Mesendoderm (in vitro differentiated cells): ENCODE data around the gene SLC22A16.

Experiments used
- DNase-seq: peaks from one replicate; pipeline ENCODE4 v3.0.0; 2013
- H2AK5ac ChIP-seq: 2 replicates; pipeline ENCODE4 v1.6.1; 2013; ENCODE audit warnings: low read length, inconsistent platforms
- H2BK120ac ChIP-seq: 2 replicates; pipeline ENCODE4 v1.6.1; 2013; ENCODE audit warnings: low read depth, mild to moderate bottlenecking, low read length, moderate library complexity, mixed read lengths
- H2BK15ac ChIP-seq: replicated peaks from 2 replicates; pipeline ENCODE4 v1.6.1; 2013; ENCODE audit warnings: low read depth, mild to moderate bottlenecking, moderate library complexity
- H2BK5ac ChIP-seq: 2 replicates; pipeline ENCODE4 v1.6.1; 2013; ENCODE audit warnings: low read length, inconsistent platforms
- H3K18ac ChIP-seq: 2 replicates; pipeline ENCODE4 v1.6.1; 2013; ENCODE audit warnings: mild to moderate bottlenecking, low read length, mixed read lengths
- H3K23ac ChIP-seq: one replicate; pipeline ENCODE4 v1.6.1; 2013; ENCODE audit warnings: low read length
- H3K27ac ChIP-seq: 2 replicates; pipeline ENCODE4 v1.5.1; 2013; ENCODE audit warnings: low read depth, mild to moderate bottlenecking, inconsistent platforms, low read length, moderate library complexity
- H3K27me3 ChIP-seq: 2 replicates; pipeline ENCODE4 v1.6.1; 2013; ENCODE audit warnings: low read length, control low read depth, mild to moderate bottlenecking, inconsistent platforms; ENCODE audit not compliant: insufficient read depth, poor library complexity
- H3K36me3 ChIP-seq: 2 replicates; pipeline ENCODE4 v1.6.1; 2013; ENCODE audit warnings: low read length, inconsistent platforms; ENCODE audit not compliant: control insufficient read depth, insufficient read depth
- H3K4ac ChIP-seq: one replicate; pipeline ENCODE4 v1.6.1; 2013; ENCODE audit warnings: low read depth, mild to moderate bottlenecking, low read length, moderate library complexity
- H3K4me1 ChIP-seq: 2 replicates; pipeline ENCODE4 v1.6.1; 2013; ENCODE audit warnings: low read depth, low read length, inconsistent platforms; ENCODE audit not compliant: control insufficient read depth
- H3K4me2 ChIP-seq: 2 replicates; pipeline ENCODE4 v1.6.1; 2013; ENCODE audit warnings: low read length
- H3K4me3 ChIP-seq: 2 replicates; pipeline ENCODE4 v1.5.1; 2013; ENCODE audit warnings: mild to moderate bottlenecking, low read length
- H3K56ac ChIP-seq: one replicate; pipeline ENCODE4 v1.6.1; 2013; ENCODE audit warnings: low read length
- H3K79me1 ChIP-seq: 2 replicates; pipeline ENCODE4 v1.6.1; 2013; ENCODE audit warnings: low read length, inconsistent platforms
- H3K79me2 ChIP-seq: 2 replicates; pipeline ENCODE4 v1.6.1; 2013; ENCODE audit warnings: mild to moderate bottlenecking, low read length; ENCODE audit not compliant: control insufficient read depth, insufficient read depth
- H3K9ac ChIP-seq: 2 replicates; pipeline ENCODE4 v1.6.1; 2013; ENCODE audit warnings: low read length, inconsistent platforms
- H4K5ac ChIP-seq: one replicate; pipeline ENCODE4 v1.6.1; 2013; ENCODE audit warnings: low read length
- H4K8ac ChIP-seq: one replicate; pipeline ENCODE4 v1.6.1; 2013; ENCODE audit warnings: low read depth, mild to moderate bottlenecking, control low read depth, low read length, moderate library complexity
- WGBS: extraction: QIAGEN DNeasy Blood & Tissue Kit; methylation state at CpG from one replicate; pipeline ENCODE4 v1.1.7; 2013; ENCODE audit warnings: low lambda C conversion rate, missing lambda C conversion rate; ENCODE audit not compliant: insufficient coverage; ENCODE audit errors: extremely low coverage; 5-methylcytosine and 5-hydroxymethylcytosine counted together

SLC22A16 gene

GRCh38 chr6:110385458-110385863 is 91.0 kb downstream of the SLC22A16 start:
- no peaks in the 10 kb centered on the region for H3K36me3 ChIP-seq
- H2BK5ac ChIP-seq: no peak overlapping the region
- no peak overlapping the region for H3K4ac ChIP-seq
- H3K79me2 ChIP-seq: no peaks in the 10 kb centered on the region
- no peak overlapping the region for H2BK15ac ChIP-seq
- H2AK5ac ChIP-seq: no peak overlapping the region
- DNase-seq: no peak
- H3K23ac ChIP-seq: no peak overlapping the region
- no peak overlapping the region for H4K8ac ChIP-seq
- H3K56ac ChIP-seq: no peak overlapping the region
- no peak overlapping the region for H3K4me2 ChIP-seq
- no peaks in the 10 kb centered on the region for H3K4me1 ChIP-seq
- no peaks in the 10 kb centered on the region for H3K27me3 ChIP-seq
- H4K5ac ChIP-seq: no peak overlapping the region
- H3K9ac ChIP-seq: no peak overlapping the region
- H3K79me1 ChIP-seq: no peaks in the 10 kb centered on the region
- H3K27ac ChIP-seq: no peak overlapping the region
- WGBS: no CpG with 5 or more reads among the region's 1 CpG
- no peak overlapping the region for H3K18ac ChIP-seq
- no peak overlapping the region for H2BK120ac ChIP-seq
- no peak overlapping the region for H3K4me3 ChIP-seq

GRCh38 chr6:110378552-110378951 is 97.9 kb downstream of the SLC22A16 start:
- no peak overlapping the region for H3K9ac ChIP-seq
- WGBS: no CpG with 5 or more reads among the region's 9 CpGs
- no peak overlapping the region for H3K18ac ChIP-seq
- H4K8ac ChIP-seq: no peak overlapping the region
- H2BK15ac ChIP-seq: no peak overlapping the region
- no peaks in the 10 kb centered on the region for H3K4me1 ChIP-seq
- no peak overlapping the region for H3K4me2 ChIP-seq
- H3K56ac ChIP-seq: no peak overlapping the region
- no peak overlapping the region for H2AK5ac ChIP-seq
- no peaks in the 10 kb centered on the region for H3K27me3 ChIP-seq
- H3K27ac ChIP-seq: no peak overlapping the region
- H3K4me3 ChIP-seq: no peak overlapping the region
- H3K79me1 ChIP-seq: no peaks in the 10 kb centered on the region
- H3K36me3 ChIP-seq: no peaks in the 10 kb centered on the region
- H2BK5ac ChIP-seq: no peak overlapping the region
- no peak overlapping the region for H3K4ac ChIP-seq
- no peak overlapping the region for H2BK120ac ChIP-seq
- no peaks in the 10 kb centered on the region for H3K79me2 ChIP-seq
- DNase-seq: peak; percentile 57
- H3K23ac ChIP-seq: no peak overlapping the region
- H4K5ac ChIP-seq: no peak overlapping the region
